Panc1 (cell line): Measurements from ENCODE around the gene NOL3. TPM values are rescaled to one million over a fixed set of nuclear protein-coding genes. Genes with fewer than 3 reads are reported as not detected.

ENCODE experiments used
- ATAC-seq: fragments of 200-7000 bp; cut with Tn5 transposase; 2 replicates; pipeline ENCODE4 v1.9.1; 2020; ENCODE audit warnings: mild to moderate bottlenecking, moderate library complexity
- BruUV-seq: library from RNA; stranded (reverse); fragments of 400-500 nt; replicated peaks from 2 replicates; lab custom pipeline; 2021; lab: Mats Ljungman, UMichigan
- CTCF ChIA-PET: fragments of 300-600 bp; sonication (Branson Sonifier 250); formaldehyde crosslinking; loops from one replicate; lab custom pipeline; 2022; ENCODE audit warnings: antibody characterized with exemption; lab: Charles Lee
- POLR2A ChIA-PET: fragments of 300-600 bp; sonication (Branson Sonifier 250); formaldehyde crosslinking; loops from one replicate; lab custom pipeline; 2022; ENCODE audit warnings: antibody characterized with exemption; lab: Charles Lee
- DNase-seq: peaks from one replicate; pipeline ENCODE4 v3.0.0-alpha.2; 2010; ENCODE audit warnings: low read depth, low spot score
- H3K27ac ChIP-seq: 2 replicates; pipeline ENCODE4 v1.5.1; 2011; ENCODE audit warnings: mild to moderate bottlenecking, low read length, inconsistent platforms
- H3K27me3 ChIP-seq: fragments of 200-500 bp; sonication (Bioruptor generic); 2 replicates; pipeline ENCODE4 v1.6.0; 2014; ENCODE audit warnings: low read length, inconsistent platforms; ENCODE audit not compliant: control insufficient read depth, insufficient read depth
- H3K36me3 ChIP-seq: fragments of 200-500 bp; sonication (Bioruptor generic); 2 replicates; pipeline ENCODE4 v1.5.1; 2014; ENCODE audit warnings: inconsistent platforms, mild to moderate bottlenecking, low read length, moderate library complexity; ENCODE audit not compliant: control insufficient read depth, insufficient read depth
- H3K4me1 ChIP-seq: 2 replicates; pipeline ENCODE4 v1.5.1; 2011; ENCODE audit warnings: inconsistent platforms, mild to moderate bottlenecking, low read length, moderate library complexity; ENCODE audit not compliant: control insufficient read depth, insufficient read depth
- H3K4me3 ChIP-seq, 2 experiments: 2 replicates each; pipeline ENCODE4 v1.5.1; 2011 to 2012; ENCODE audit warnings: low read depth in 2 of 2, low read length in 2 of 2, mild to moderate bottlenecking in 2 of 2, inconsistent platforms in 1 of 2, moderate library complexity in 1 of 2
- H3K9me3 ChIP-seq: fragments of 200-500 bp; sonication (Bioruptor generic); 2 replicates; pipeline ENCODE4 v1.5.1; 2014; ENCODE audit warnings: low read depth, mild to moderate bottlenecking, inconsistent platforms, low read length, moderate library complexity; ENCODE audit not compliant: control insufficient read depth, insufficient read depth
- CTCF ChIP-seq: fragments of 450-650 bp; IDR thresholded peaks from 2 replicates; pipeline ENCODE4 v1.5.1; 2017; ENCODE audit warnings: mild to moderate bottlenecking
- POLR2AphosphoS5 ChIP-seq: IDR thresholded peaks from 2 replicates; pipeline ENCODE4 v1.6.1; 2012; ENCODE audit warnings: mild to moderate bottlenecking, low read depth, low read length, moderate library complexity
- REST ChIP-seq, 2 experiments: IDR thresholded peaks; 2 replicates each; pipeline ENCODE4 v1.6.1; 2011 to 2012; ENCODE audit warnings: low read depth in 2 of 2, control low read depth in 1 of 2, low read length in 1 of 2, mild to moderate bottlenecking in 1 of 2, moderate library complexity in 1 of 2; ENCODE audit not compliant: insufficient read depth in 1 of 2
- SIN3A ChIP-seq: IDR thresholded peaks from 2 replicates; pipeline ENCODE4 v1.6.1; 2012; ENCODE audit warnings: low read depth, mild to moderate bottlenecking, low read length, moderate library complexity, borderline replicate concordance; ENCODE audit not compliant: insufficient read depth
- TCF7L2 ChIP-seq: IDR thresholded peaks from 2 replicates; pipeline ENCODE4 v1.6.1; 2011; ENCODE audit warnings: mild to moderate bottlenecking, low read depth, low read length, inconsistent platforms
- in situ Hi-C: cut with HindIII; loops from 2 replicates; pipeline ENCODE4 v1.10.0; 2016; ENCODE audit warnings: low sequenced_read_pairs, low pct_unique_long_range_greater_than_20kb
- intact Hi-C: fragments of 100-400 bp; cut with micrococcal nuclease; formaldehyde crosslinking; loops from one replicate; pipeline ENCODE4 v1.10.0; 2022; ENCODE audit not compliant: unreplicated experiment
- total RNA-seq: library from RNA; stranded (reverse); gene quantifications from one replicate; pipeline ENCODE4 v1.2.1, GENCODE V29; 2021; ENCODE audit not compliant: unreplicated experiment

NOL3 gene
- total RNA-seq, 1 experiment from 2014 or later: 27.9 TPM

GRCh38 chr16:67202956-67203493 lies 32.7 kb downstream of the NOL3 start:
- CTCF ChIA-PET: no interaction called here
- POLR2A ChIA-PET: no interaction called here
- peaks cover 19% of the 10 kb centered on the region for H3K4me1 ChIP-seq
- no peaks in the 10 kb centered on the region for H3K27me3 ChIP-seq
- ATAC-seq (no peak), DNase-seq (no peak)
- no peaks in the 10 kb centered on the region; the same call in 1 of the 2 replicates for H3K36me3 ChIP-seq
- in situ Hi-C loops (no loop called here), intact Hi-C loops (no loop called here)
- no TSS peak for BruUV-seq
- H3K9me3 ChIP-seq: no peaks in the 10 kb centered on the region
- no peak overlapping the region for H3K27ac ChIP-seq
- H3K4me3 ChIP-seq: no peak overlapping the region
- TF ChIP-seq REST (IDR thresholded peaks at IDR 0.05; ENCODE audit: insufficient read depth in 1 of 2, low read depth in 2 of 2, low read length in 1 of 2) (no peak), CTCF (no peak)

GRCh38 chr16:67204076-67204475 lies 33.7 kb downstream of the NOL3 start:
- TF ChIP-seq CTCF (no peak), REST (IDR thresholded peaks at IDR 0.05; ENCODE audit: insufficient read depth in 1 of 2, low read depth in 2 of 2, low read length in 1 of 2) (no peak), SIN3A (no peak), TCF7L2 (no peak), POLR2AphosphoS5 (no peak)
- Histone ChIP-seq H3K4me3 (no peak overlapping the region), H3K4me1 (peaks cover 18% of the 10 kb centered on the region), H3K27ac (no peak overlapping the region), H3K36me3 (no peaks in the 10 kb centered on the region; the same call in 1 of the 2 replicates), H3K27me3 (no peaks in the 10 kb centered on the region), H3K9me3 (no peaks in the 10 kb centered on the region)
- POLR2A ChIA-PET: interaction anchor here (0.6 kb wide), 1 partner anchor 228 kb away, joined by 11 read pairs; no protein-coding TSS in a partner anchor
- in situ Hi-C loops: no loop called here
- ATAC-seq (no peak), DNase-seq (no peak)
- BruUV-seq: no TSS peak
- CTCF ChIA-PET: no interaction called here
- intact Hi-C loops: no loop called here
